Brain microvascular endothelial cell (primary cell): ENCODE results near the gene SUSD3.

Experiments
- DNase-seq: peaks from one replicate; pipeline ENCODE4 v3.0.0-alpha.2; 2020
- H3K27ac ChIP-seq: fragments of 250-450 bp; sonication (Bioruptor Pico); 2 replicates; pipeline ENCODE4 v1.5.1; 2020; ENCODE audit warnings: mild to moderate bottlenecking, moderate library complexity
- H3K27me3 ChIP-seq: fragments of 250-450 bp; sonication (Bioruptor Pico); replicated peaks from 2 replicates; pipeline ENCODE4 v1.5.1; 2020; ENCODE audit warnings: mild to moderate bottlenecking
- H3K36me3 ChIP-seq: fragments of 250-450 bp; sonication (Bioruptor Pico); replicated peaks from 2 replicates; pipeline ENCODE4 v1.5.1; 2020; ENCODE audit warnings: mild to moderate bottlenecking
- H3K4me3 ChIP-seq: 2 replicates; pipeline ENCODE4 v1.5.1; 2011; ENCODE audit warnings: low read depth, mild to moderate bottlenecking, control low read depth, low read length, moderate library complexity
- in situ Hi-C: cut with HindIII; loops from 2 replicates; pipeline ENCODE4 v1.10.0; 2017; ENCODE audit warnings: low sequenced_read_pairs, low pct_ligation_motif_present
- TF ChIP-seq, protein P1 (sequence below): IDR thresholded peaks from 2 replicates; pipeline ENCODE4 v1.5.1; 2011; ENCODE audit warnings: low read depth, mild to moderate bottlenecking, moderate library complexity, low read length, control low read depth, inconsistent platforms; ENCODE audit errors: missing control alignments

SUSD3 gene

DNA sequence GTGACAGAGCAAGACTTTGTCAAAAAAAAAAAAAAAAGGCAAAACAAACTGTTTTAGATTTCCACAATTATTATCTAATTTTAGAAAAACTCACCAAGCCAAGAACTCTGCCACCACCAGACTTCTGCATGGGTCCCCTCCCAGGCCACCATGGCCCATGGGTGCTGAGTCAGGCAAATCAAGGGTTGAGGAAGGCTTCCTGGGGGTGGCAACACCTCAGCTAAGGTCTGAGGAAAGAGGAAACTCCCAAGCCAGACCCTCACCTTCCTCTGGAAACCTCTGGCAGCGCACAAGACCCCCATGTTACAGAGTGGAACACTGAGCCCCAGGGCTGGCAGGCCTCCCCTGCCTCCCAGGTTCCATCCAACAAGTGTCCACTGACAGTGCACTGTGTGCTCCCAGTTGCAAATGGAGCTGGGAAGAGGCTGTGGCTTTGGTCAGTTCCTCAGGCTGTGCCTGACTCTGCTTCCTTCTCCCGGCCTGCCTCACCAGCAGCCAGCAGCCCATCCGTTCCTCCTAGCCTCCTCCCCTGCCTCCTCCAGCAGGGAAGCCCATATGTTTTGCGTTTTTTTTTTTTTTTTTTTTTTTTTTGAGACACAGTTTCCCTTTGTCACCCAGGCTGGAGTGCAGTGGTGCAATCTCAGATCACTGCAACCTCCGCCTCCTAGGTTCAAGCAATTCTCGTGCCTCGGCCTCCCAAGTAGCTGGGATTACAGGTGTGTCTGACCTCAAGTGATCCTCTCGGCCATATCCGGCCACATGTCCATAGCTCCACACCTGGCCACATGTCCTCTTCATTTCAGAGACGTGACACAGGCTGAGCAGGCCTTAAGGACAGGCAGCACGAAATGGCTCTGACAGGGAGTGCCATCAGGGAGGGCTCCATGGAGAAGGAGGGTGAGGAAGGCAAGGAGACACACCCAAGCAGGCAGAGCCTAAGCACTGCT is 3.5 kb upstream of the SUSD3 start:
- Histone ChIP-seq H3K27ac (no peak overlapping the region), H3K4me3 (no peak overlapping the region), H3K36me3 (no peaks in the 10 kb centered on the region), H3K27me3 (no peaks in the 10 kb centered on the region)
- in situ Hi-C loops: no loop called here
- no peak for DNase-seq
- TF ChIP-seq, protein P1, sequence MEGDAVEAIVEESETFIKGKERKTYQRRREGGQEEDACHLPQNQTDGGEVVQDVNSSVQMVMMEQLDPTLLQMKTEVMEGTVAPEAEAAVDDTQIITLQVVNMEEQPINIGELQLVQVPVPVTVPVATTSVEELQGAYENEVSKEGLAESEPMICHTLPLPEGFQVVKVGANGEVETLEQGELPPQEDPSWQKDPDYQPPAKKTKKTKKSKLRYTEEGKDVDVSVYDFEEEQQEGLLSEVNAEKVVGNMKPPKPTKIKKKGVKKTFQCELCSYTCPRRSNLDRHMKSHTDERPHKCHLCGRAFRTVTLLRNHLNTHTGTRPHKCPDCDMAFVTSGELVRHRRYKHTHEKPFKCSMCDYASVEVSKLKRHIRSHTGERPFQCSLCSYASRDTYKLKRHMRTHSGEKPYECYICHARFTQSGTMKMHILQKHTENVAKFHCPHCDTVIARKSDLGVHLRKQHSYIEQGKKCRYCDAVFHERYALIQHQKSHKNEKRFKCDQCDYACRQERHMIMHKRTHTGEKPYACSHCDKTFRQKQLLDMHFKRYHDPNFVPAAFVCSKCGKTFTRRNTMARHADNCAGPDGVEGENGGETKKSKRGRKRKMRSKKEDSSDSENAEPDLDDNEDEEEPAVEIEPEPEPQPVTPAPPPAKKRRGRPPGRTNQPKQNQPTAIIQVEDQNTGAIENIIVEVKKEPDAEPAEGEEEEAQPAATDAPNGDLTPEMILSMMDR: no peak

DNA sequence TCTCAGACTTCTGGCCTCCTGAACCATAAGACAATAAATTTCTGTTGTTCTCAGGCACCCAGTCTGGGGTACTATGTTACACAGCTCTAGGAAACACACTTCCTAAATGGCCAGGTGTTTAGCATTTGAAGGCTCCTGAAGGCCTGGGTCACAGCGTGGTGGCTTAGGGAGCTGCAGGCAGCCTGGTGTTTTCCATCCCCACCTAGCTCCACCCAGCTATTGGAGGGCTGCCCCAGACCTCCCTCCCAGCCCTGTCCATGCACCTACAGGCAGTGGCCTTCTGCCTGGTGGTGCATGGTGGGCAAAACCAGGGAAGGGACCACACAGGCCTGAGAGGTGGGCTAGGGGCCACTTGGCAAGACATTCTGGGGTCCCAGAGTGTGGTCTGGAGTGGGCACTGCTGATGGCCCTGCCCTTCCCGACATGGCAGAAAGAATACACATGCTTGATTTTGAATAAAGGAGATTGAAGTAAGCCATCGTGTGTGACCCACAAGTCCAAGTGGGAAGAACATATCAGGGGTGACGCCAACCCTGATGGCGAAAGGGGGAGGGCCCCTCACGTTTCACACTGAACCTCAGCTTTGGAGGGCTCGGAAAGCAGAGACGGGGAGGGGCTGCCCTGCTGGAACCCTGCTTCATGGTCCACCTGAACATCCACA is 1.3 kb upstream of the SUSD3 start:
- TF ChIP-seq, protein P1: no peak

DNA sequence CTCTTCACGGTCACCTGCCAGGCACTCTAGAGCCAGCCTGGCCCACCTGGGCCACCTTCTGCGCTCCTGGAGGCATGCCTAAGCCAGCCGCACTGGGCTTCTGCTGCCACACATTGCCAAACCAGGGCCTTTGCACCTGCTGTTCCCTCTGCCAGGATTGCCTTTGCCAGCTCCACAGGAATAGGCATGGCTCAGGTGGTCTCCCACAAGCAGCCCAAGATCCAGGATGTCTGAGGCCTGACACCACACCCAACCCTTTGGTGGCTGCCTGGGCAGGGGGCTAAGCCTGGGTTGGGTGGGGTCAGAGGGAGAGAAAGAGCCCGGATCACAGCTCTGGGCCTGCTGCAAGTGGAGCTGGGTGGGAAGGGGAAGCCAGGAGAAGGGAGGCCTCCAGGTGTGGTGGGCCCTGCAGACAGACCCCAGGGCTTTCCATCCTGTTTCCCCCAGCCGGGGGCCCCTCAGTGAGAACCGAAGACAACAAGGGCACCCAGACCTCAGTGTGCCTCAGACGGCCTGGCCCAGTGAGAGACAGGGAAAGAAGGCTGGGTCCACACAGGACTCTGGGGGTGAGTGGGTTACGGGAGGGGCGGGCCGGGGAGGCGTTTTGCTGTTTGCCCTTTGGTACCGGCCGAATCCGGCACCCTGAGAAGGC is 672 bp upstream of the SUSD3 start:
- no peak for DNase-seq
- TF ChIP-seq, protein P1: no peak
- Histone ChIP-seq H3K27ac (no peak overlapping the region), H3K4me3 (no peak overlapping the region), H3K36me3 (no peaks in the 10 kb centered on the region), H3K27me3 (no peaks in the 10 kb centered on the region)
- in situ Hi-C loops: no loop called here

More for the DNA sequence above, 1.3 kb upstream of the SUSD3 start:
- no peak overlapping the region for H3K4me3 ChIP-seq
- in situ Hi-C loops: no loop called here
- no peaks in the 10 kb centered on the region for H3K36me3 ChIP-seq
- H3K27me3 ChIP-seq: no peaks in the 10 kb centered on the region
- DNase-seq: no peak
- H3K27ac ChIP-seq: no peak overlapping the region

DNA sequence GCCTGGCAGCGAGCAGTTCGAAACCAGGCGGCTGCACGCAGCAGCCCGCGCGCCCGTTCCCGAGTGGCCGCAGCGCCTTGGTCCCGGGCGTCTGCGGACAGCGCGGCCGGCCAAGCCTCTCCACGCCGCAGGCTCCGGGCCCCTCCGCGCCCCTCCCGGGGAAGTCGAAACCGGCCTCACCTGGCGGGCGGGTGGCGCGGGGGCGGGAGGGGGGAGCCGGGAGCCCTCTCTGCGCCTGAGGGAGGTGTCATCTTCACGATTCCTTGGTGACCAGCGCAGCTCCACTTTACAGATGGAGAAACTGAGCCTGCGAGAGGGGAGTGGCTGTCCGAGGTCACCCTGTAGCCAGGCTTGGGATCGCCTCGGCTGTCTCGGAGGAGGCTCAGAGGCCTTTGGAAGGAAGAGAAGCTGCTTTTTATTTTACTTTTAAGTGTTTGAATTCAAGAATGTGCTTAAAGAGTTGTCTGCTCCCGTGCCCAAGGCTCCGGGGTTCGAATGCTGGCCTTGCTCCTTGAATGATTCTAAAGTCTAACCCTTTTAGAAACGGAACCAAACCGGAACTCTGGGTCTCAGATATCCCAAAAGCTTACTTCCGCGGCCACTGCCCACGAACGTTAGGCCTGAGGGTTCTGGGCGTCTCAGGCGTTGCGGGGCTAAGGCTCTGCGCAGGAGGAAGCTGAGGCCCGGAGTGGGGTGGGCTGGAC is 662 bp downstream of the SUSD3 start:
- Histone ChIP-seq H3K4me3 (peak overlapping the region; percentile 22), H3K27me3 (no peaks in the 10 kb centered on the region), H3K27ac (no peak overlapping the region), H3K36me3 (no peaks in the 10 kb centered on the region)
- in situ Hi-C loops: no loop called here
- no peak for DNase-seq
- TF ChIP-seq, protein P1: no peak

DNA sequence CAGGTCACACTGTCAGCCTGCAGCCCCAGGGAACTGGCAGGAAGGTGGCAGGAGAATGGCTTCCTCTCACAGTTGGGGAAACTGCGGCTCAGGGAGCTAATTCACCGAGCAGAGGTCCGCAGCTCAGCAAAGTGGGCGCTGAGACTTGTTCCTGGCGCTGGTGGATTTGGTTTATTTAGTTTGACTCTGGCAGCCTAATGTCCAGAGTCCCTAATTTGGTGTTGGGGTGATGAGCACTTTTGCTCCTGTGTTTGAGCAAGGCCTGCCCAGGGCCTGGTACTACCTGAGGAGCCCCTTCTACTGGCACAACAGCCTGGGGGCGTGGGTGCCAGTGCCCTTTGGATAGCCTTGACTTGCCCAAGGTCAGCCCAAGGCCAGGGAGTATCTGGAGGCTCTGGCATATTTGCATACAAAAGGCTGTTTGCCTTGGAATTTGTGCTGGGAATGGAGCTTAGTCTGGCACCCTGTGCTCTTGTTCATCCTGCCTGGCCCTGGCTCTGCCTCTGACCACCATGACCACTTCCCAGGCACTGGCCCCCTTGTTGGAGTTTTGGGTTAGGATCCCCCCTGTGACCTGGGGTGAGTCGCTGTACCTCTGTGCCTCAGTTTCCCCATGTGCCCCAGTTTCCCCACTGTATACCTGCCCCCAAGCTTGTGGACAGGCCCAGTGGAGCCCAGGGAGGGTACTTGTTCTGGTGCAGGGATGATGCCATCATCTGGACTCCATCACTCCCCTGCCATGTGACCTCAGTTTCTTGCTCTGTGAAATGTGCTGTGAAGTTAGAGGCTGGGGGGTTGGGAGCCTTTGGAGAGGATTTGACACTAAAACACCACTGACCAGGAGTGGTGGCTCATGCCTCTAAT is 1.4 kb downstream of the SUSD3 start:
- Histone ChIP-seq H3K36me3 (no peaks in the 10 kb centered on the region), H3K27ac (no peak overlapping the region), H3K4me3 (no peak overlapping the region), H3K27me3 (no peaks in the 10 kb centered on the region)
- DNase-seq: no peak
- TF ChIP-seq, protein P1: no peak
- in situ Hi-C loops: no loop called here
